Mesendoderm (in vitro differentiated cells): Measurements from ENCODE around the gene EBF3.
A peak's percentile ranks its signal among the peaks of the same experiment; 100 is the strongest.

ENCODE experiments used
- DNase-seq: peaks from one replicate; pipeline ENCODE4 v3.0.0; 2013
- H2AK5ac ChIP-seq: 2 replicates; pipeline ENCODE4 v1.6.1; 2013; ENCODE audit warnings: low read length, inconsistent platforms
- H2BK120ac ChIP-seq: 2 replicates; pipeline ENCODE4 v1.6.1; 2013; ENCODE audit warnings: low read depth, mild to moderate bottlenecking, low read length, moderate library complexity, mixed read lengths
- H2BK15ac ChIP-seq: replicated peaks from 2 replicates; pipeline ENCODE4 v1.6.1; 2013; ENCODE audit warnings: low read depth, mild to moderate bottlenecking, moderate library complexity
- H2BK5ac ChIP-seq: 2 replicates; pipeline ENCODE4 v1.6.1; 2013; ENCODE audit warnings: low read length, inconsistent platforms
- H3K18ac ChIP-seq: 2 replicates; pipeline ENCODE4 v1.6.1; 2013; ENCODE audit warnings: mild to moderate bottlenecking, low read length, mixed read lengths
- H3K23ac ChIP-seq: one replicate; pipeline ENCODE4 v1.6.1; 2013; ENCODE audit warnings: low read length
- H3K27ac ChIP-seq: 2 replicates; pipeline ENCODE4 v1.5.1; 2013; ENCODE audit warnings: low read depth, mild to moderate bottlenecking, inconsistent platforms, low read length, moderate library complexity
- H3K27me3 ChIP-seq: 2 replicates; pipeline ENCODE4 v1.6.1; 2013; ENCODE audit warnings: low read length, control low read depth, mild to moderate bottlenecking, inconsistent platforms; ENCODE audit not compliant: insufficient read depth, poor library complexity
- H3K36me3 ChIP-seq: 2 replicates; pipeline ENCODE4 v1.6.1; 2013; ENCODE audit warnings: low read length, inconsistent platforms; ENCODE audit not compliant: control insufficient read depth, insufficient read depth
- H3K4ac ChIP-seq: one replicate; pipeline ENCODE4 v1.6.1; 2013; ENCODE audit warnings: low read depth, mild to moderate bottlenecking, low read length, moderate library complexity
- H3K4me1 ChIP-seq: 2 replicates; pipeline ENCODE4 v1.6.1; 2013; ENCODE audit warnings: low read depth, low read length, inconsistent platforms; ENCODE audit not compliant: control insufficient read depth
- H3K4me2 ChIP-seq: 2 replicates; pipeline ENCODE4 v1.6.1; 2013; ENCODE audit warnings: low read length
- H3K4me3 ChIP-seq: 2 replicates; pipeline ENCODE4 v1.5.1; 2013; ENCODE audit warnings: mild to moderate bottlenecking, low read length
- H3K56ac ChIP-seq: one replicate; pipeline ENCODE4 v1.6.1; 2013; ENCODE audit warnings: low read length
- H3K79me1 ChIP-seq: 2 replicates; pipeline ENCODE4 v1.6.1; 2013; ENCODE audit warnings: low read length, inconsistent platforms
- H3K79me2 ChIP-seq: 2 replicates; pipeline ENCODE4 v1.6.1; 2013; ENCODE audit warnings: mild to moderate bottlenecking, low read length; ENCODE audit not compliant: control insufficient read depth, insufficient read depth
- H3K9ac ChIP-seq: 2 replicates; pipeline ENCODE4 v1.6.1; 2013; ENCODE audit warnings: low read length, inconsistent platforms
- H4K5ac ChIP-seq: one replicate; pipeline ENCODE4 v1.6.1; 2013; ENCODE audit warnings: low read length
- H4K8ac ChIP-seq: one replicate; pipeline ENCODE4 v1.6.1; 2013; ENCODE audit warnings: low read depth, mild to moderate bottlenecking, control low read depth, low read length, moderate library complexity
- whole genome bisulfite sequencing: extraction: QIAGEN DNeasy Blood & Tissue Kit; methylation state at CpG from one replicate; pipeline ENCODE4 v1.1.7; 2013; ENCODE audit warnings: low lambda C conversion rate, missing lambda C conversion rate; ENCODE audit not compliant: insufficient coverage; ENCODE audit errors: extremely low coverage; 5-methylcytosine and 5-hydroxymethylcytosine counted together

EBF3 gene

GRCh38 chr10:129884398-129885078, 79.5 kb downstream of the EBF3 start:
- Histone ChIP-seq H2AK5ac (no peak overlapping the region), H3K4me2 (no peak overlapping the region), H4K5ac (no peak overlapping the region), H2BK120ac (no peak overlapping the region), H3K4me3 (no peak overlapping the region), H2BK15ac (no peak overlapping the region), H3K18ac (no peak overlapping the region), H3K4me1 (no peaks in the 10 kb centered on the region), H3K9ac (no peak overlapping the region), H3K4ac (no peak overlapping the region), H3K27ac (no peak overlapping the region), H3K23ac (no peak overlapping the region), H2BK5ac (no peak overlapping the region), H3K27me3 (no peaks in the 10 kb centered on the region), H3K56ac (no peak overlapping the region), H3K79me1 (no peaks in the 10 kb centered on the region), H3K79me2 (no peaks in the 10 kb centered on the region), H3K36me3 (no peaks in the 10 kb centered on the region), H4K8ac (no peak overlapping the region)
- DNase-seq, result no peak
- WGBS, result no CpG with 5 or more reads among the region's 18 CpGs

- H4K5ac ChIP-seq, result no peak overlapping the region
- no CpG with 5 or more reads among the region's 20 CpGs for WGBS
- H3K27me3 ChIP-seq, result no peaks in the 10 kb centered on the region
- no peaks in the 10 kb centered on the region for H3K36me3 ChIP-seq
- H3K4ac ChIP-seq, result no peak overlapping the region
- no peak overlapping the region for H3K9ac ChIP-seq
- no peaks in the 10 kb centered on the region for H3K4me1 ChIP-seq
- no peak overlapping the region for H3K27ac ChIP-seq
- H2BK15ac ChIP-seq, result no peak overlapping the region
- H2AK5ac ChIP-seq, result no peak overlapping the region
- H2BK120ac ChIP-seq, result no peak overlapping the region
- no peak for DNase-seq
- H3K18ac ChIP-seq, result no peak overlapping the region
- no peak overlapping the region for H2BK5ac ChIP-seq
- H3K23ac ChIP-seq, result no peak overlapping the region
- H3K4me2 ChIP-seq, result no peak overlapping the region
- H3K56ac ChIP-seq, result no peak overlapping the region
- no peaks in the 10 kb centered on the region for H3K79me2 ChIP-seq
- no peak overlapping the region for H4K8ac ChIP-seq
- no peak overlapping the region for H3K4me3 ChIP-seq
- no peaks in the 10 kb centered on the region for H3K79me1 ChIP-seq
Observed at GRCh38 chr10:129883626-129884397, 80.3 kb downstream of the EBF3 start.

GRCh38 chr10:129883029-129883428, 81.0 kb downstream of the EBF3 start:
- no peak overlapping the region for H3K23ac ChIP-seq
- DNase-seq, result no peak
- no peaks in the 10 kb centered on the region for H3K4me1 ChIP-seq

GRCh38 chr10:129882291-129883010, 81.6 kb downstream of the EBF3 start:
- peak; percentile 18 for DNase-seq
- no peak overlapping the region for H3K4me3 ChIP-seq
- H3K4me2 ChIP-seq, result no peak overlapping the region
- no peaks in the 10 kb centered on the region for H3K27me3 ChIP-seq
- H3K79me1 ChIP-seq, result no peaks in the 10 kb centered on the region
- no peak overlapping the region for H2BK5ac ChIP-seq
- no CpG with 5 or more reads among the region's 9 CpGs for WGBS
- no peak overlapping the region for H3K4ac ChIP-seq
- H4K5ac ChIP-seq, result no peak overlapping the region
- no peak overlapping the region for H2BK15ac ChIP-seq
- H3K36me3 ChIP-seq, result no peaks in the 10 kb centered on the region
- H3K18ac ChIP-seq, result no peak overlapping the region
- H3K79me2 ChIP-seq, result no peaks in the 10 kb centered on the region
- no peak overlapping the region for H2BK120ac ChIP-seq
- no peak overlapping the region for H3K23ac ChIP-seq
- H3K56ac ChIP-seq, result no peak overlapping the region
- H3K27ac ChIP-seq, result no peak overlapping the region
- no peak overlapping the region for H2AK5ac ChIP-seq
- no peaks in the 10 kb centered on the region for H3K4me1 ChIP-seq
- H4K8ac ChIP-seq, result no peak overlapping the region
- no peak overlapping the region for H3K9ac ChIP-seq

More at GRCh38 chr10:129883029-129883428, 81.0 kb downstream of the EBF3 start:
- Histone ChIP-seq H2BK120ac (no peak overlapping the region), H3K4me2 (no peak overlapping the region), H3K4me3 (no peak overlapping the region), H3K4ac (no peak overlapping the region), H2AK5ac (no peak overlapping the region), H4K5ac (no peak overlapping the region), H3K18ac (no peak overlapping the region), H3K27me3 (no peaks in the 10 kb centered on the region), H4K8ac (no peak overlapping the region), H3K36me3 (no peaks in the 10 kb centered on the region), H2BK5ac (no peak overlapping the region), H3K79me1 (no peaks in the 10 kb centered on the region), H3K79me2 (no peaks in the 10 kb centered on the region), H2BK15ac (no peak overlapping the region), H3K9ac (no peak overlapping the region), H3K27ac (no peak overlapping the region), H3K56ac (no peak overlapping the region)
- no CpG with 5 or more reads among the region's 11 CpGs for WGBS

- H4K5ac ChIP-seq, result no peak overlapping the region
- H3K36me3 ChIP-seq, result no peaks in the 10 kb centered on the region
- no peak overlapping the region for H3K23ac ChIP-seq
- H2AK5ac ChIP-seq, result no peak overlapping the region
- no peaks in the 10 kb centered on the region for H3K4me1 ChIP-seq
- no peak overlapping the region for H2BK15ac ChIP-seq
- H3K18ac ChIP-seq, result no peak overlapping the region
- H3K79me1 ChIP-seq, result no peaks in the 10 kb centered on the region
- H3K27me3 ChIP-seq, result no peaks in the 10 kb centered on the region
- no peak overlapping the region for H3K4me3 ChIP-seq
- no peaks in the 10 kb centered on the region for H3K79me2 ChIP-seq
- H2BK5ac ChIP-seq, result no peak overlapping the region
- no peak overlapping the region for H3K4ac ChIP-seq
- H3K9ac ChIP-seq, result no peak overlapping the region
- H4K8ac ChIP-seq, result no peak overlapping the region
- no peak overlapping the region for H2BK120ac ChIP-seq
- WGBS, result no CpG with 5 or more reads among the region's 6 CpGs
- H3K56ac ChIP-seq, result no peak overlapping the region
- no peak overlapping the region for H3K27ac ChIP-seq
- no peak overlapping the region for H3K4me2 ChIP-seq
- DNase-seq, result no peak
Observed at GRCh38 chr10:129881641-129882040, 82.4 kb downstream of the EBF3 start.
